WTC11 (cell line): ENCODE results near the gene CPNE1.

Experiments used
- AFF4 ChIP-seq: sonication (generic); formaldehyde crosslinking; IDR thresholded peaks from 2 replicates; pipeline ENCODE4 v1.8.1; 2023; ENCODE audit warnings: mild to moderate bottlenecking, missing genetic modification reagents, borderline replicate concordance
- ATF6 ChIP-seq: sonication (generic); formaldehyde crosslinking; IDR thresholded peaks from 2 replicates; pipeline ENCODE4 v1.8.1; 2023; ENCODE audit warnings: mild to moderate bottlenecking, missing genetic modification reagents
- CBFB ChIP-seq: sonication (generic); formaldehyde crosslinking; IDR thresholded peaks from 2 replicates; pipeline ENCODE4 v1.8.1; 2022; ENCODE audit warnings: mild to moderate bottlenecking, low read depth, missing genetic modification reagents
- ETV6 ChIP-seq: sonication (generic); formaldehyde crosslinking; IDR thresholded peaks from 2 replicates; pipeline ENCODE4 v1.8.1; 2022; ENCODE audit warnings: mild to moderate bottlenecking, missing genetic modification reagents
- GRHL2 ChIP-seq: fragments of 250-450 bp; sonication (Bioruptor Pico); IDR thresholded peaks from 2 replicates; pipeline ENCODE4 v1.8.0; 2022; ENCODE audit warnings: mild to moderate bottlenecking, moderate library complexity; ENCODE audit not compliant: insufficient replicate concordance, severe bottlenecking
- NFE2L1 ChIP-seq: sonication (generic); formaldehyde crosslinking; IDR thresholded peaks from 2 replicates; pipeline ENCODE4 v1.8.1; 2023; ENCODE audit warnings: missing genetic modification reagents
- NR3C1 ChIP-seq: sonication (generic); formaldehyde crosslinking; conservative IDR thresholded peaks from 2 replicates; pipeline ENCODE4 v1.8.1; 2023; ENCODE audit warnings: low read depth, mild to moderate bottlenecking, missing genetic modification reagents
- ZNF416 ChIP-seq: fragments of 250-450 bp; sonication (Bioruptor Pico); IDR thresholded peaks from 2 replicates; pipeline ENCODE4 v1.9.0; 2021; ENCODE audit warnings: mild to moderate bottlenecking, inconsistent platforms
- TF ChIP-seq, protein P1 (sequence below): sonication (generic); formaldehyde crosslinking; IDR thresholded peaks from 2 replicates; pipeline ENCODE4 v1.8.1; 2022; ENCODE audit warnings: missing genetic modification reagents, borderline replicate concordance
- TF ChIP-seq, protein P2 (sequence below): fragments of 200-600 bp; IDR thresholded peaks from 2 replicates; pipeline ENCODE4 v1.8.0; 2022; ENCODE audit warnings: antibody characterized with exemption
- TF ChIP-seq, protein P3 (sequence below): sonication (generic); formaldehyde crosslinking; IDR thresholded peaks from 2 replicates; pipeline ENCODE4 v1.8.1; 2022; ENCODE audit warnings: low read depth, missing genetic modification reagents, borderline replicate concordance

GRCh38 chr20:35619196-35620095 lies 45.3 kb downstream of the CPNE1 start:
- TF ChIP-seq, protein P1, sequence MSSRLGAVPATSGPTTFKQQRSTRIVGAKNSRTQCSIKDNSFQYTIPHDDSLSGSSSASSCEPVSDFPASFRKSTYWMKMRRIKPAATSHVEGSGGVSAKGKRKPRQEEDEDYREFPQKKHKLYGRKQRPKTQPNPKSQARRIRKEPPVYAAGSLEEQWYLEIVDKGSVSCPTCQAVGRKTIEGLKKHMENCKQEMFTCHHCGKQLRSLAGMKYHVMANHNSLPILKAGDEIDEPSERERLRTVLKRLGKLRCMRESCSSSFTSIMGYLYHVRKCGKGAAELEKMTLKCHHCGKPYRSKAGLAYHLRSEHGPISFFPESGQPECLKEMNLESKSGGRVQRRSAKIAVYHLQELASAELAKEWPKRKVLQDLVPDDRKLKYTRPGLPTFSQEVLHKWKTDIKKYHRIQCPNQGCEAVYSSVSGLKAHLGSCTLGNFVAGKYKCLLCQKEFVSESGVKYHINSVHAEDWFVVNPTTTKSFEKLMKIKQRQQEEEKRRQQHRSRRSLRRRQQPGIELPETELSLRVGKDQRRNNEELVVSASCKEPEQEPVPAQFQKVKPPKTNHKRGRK (CRISPR knock-in tag): no peak
- TF ChIP-seq NFE2L1 (CRISPR knock-in tag): peak; percentile 81; the same call in 1 of the 2 replicates
- TF ChIP-seq, protein P2, sequence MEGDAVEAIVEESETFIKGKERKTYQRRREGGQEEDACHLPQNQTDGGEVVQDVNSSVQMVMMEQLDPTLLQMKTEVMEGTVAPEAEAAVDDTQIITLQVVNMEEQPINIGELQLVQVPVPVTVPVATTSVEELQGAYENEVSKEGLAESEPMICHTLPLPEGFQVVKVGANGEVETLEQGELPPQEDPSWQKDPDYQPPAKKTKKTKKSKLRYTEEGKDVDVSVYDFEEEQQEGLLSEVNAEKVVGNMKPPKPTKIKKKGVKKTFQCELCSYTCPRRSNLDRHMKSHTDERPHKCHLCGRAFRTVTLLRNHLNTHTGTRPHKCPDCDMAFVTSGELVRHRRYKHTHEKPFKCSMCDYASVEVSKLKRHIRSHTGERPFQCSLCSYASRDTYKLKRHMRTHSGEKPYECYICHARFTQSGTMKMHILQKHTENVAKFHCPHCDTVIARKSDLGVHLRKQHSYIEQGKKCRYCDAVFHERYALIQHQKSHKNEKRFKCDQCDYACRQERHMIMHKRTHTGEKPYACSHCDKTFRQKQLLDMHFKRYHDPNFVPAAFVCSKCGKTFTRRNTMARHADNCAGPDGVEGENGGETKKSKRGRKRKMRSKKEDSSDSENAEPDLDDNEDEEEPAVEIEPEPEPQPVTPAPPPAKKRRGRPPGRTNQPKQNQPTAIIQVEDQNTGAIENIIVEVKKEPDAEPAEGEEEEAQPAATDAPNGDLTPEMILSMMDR: no peak; the same call in 1 of the 2 replicates
- TF ChIP-seq, protein P3, sequence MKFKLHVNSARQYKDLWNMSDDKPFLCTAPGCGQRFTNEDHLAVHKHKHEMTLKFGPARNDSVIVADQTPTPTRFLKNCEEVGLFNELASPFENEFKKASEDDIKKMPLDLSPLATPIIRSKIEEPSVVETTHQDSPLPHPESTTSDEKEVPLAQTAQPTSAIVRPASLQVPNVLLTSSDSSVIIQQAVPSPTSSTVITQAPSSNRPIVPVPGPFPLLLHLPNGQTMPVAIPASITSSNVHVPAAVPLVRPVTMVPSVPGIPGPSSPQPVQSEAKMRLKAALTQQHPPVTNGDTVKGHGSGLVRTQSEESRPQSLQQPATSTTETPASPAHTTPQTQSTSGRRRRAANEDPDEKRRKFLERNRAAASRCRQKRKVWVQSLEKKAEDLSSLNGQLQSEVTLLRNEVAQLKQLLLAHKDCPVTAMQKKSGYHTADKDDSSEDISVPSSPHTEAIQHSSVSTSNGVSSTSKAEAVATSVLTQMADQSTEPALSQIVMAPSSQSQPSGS: 0 out of 2 replicates have a peak, but pooled peaks have one; percentile 34
- 0 out of 2 replicates have a peak, but pooled peaks have one; percentile 62 for TF ChIP-seq NR3C1 (CRISPR knock-in tag)
- TF ChIP-seq CBFB (CRISPR knock-in tag): no peak
- TF ChIP-seq GRHL2: no peak
- TF ChIP-seq AFF4: peak; percentile 38; the same call in 1 of the 2 replicates
- no peak for TF ChIP-seq ZNF416 (CRISPR knock-in tag)
- no peak for TF ChIP-seq ATF6 (CRISPR knock-in tag)
- TF ChIP-seq ETV6 (CRISPR knock-in tag): 0 out of 2 replicates have a peak, but pooled peaks have one; percentile 65
